ENCODE measurements around the gene BABAM2.

- TF ChIP-seq BHLHE40 (IDR thresholded peaks at IDR 0.05; ENCODE audit: borderline replicate concordance) (no peak), ELF4 (IDR thresholded peaks at IDR 0.05) (no peak), ZNF384 (IDR thresholded peaks at IDR 0.05) (no peak), FOXM1 (IDR thresholded peaks at IDR 0.05; ENCODE audit: borderline replicate concordance) (no peak), NFRKB (IDR thresholded peaks at IDR 0.05) (no peak), PKNOX1 (IDR thresholded peaks at IDR 0.05) (no peak), FOXK2 (IDR thresholded peaks at IDR 0.05) (no peak), TARDBP (IDR thresholded peaks at IDR 0.05) (no peak), SP1 (IDR thresholded peaks at IDR 0.05) (no peak)
These were observed 472.5 kb downstream of the BABAM2 start for GRCh38 chr2:28362991-28363521.

Measured in HEK293T (cell line).